Cardiac fibroblast (primary cell): ENCODE data around the gene FADS6.

Source experiments
- DNase-seq, 2 donors: peaks; one replicate each; pipeline versions ENCODE4 v3.0.0 to v3.0.0-alpha.2; 2010; ENCODE audit warnings: low read depth in 2 of 2
- H3K4me3 ChIP-seq, 2 donors: replicated peaks in 1 of 2; 1 replicate in 1 of 2; 2 replicates in 1 of 2; pipeline ENCODE4 v1.5.1; 2011; ENCODE audit warnings: low read depth in 2 of 2, low read length in 2 of 2, mild to moderate bottlenecking in 2 of 2, moderate library complexity in 1 of 2
- CTCF ChIP-seq: IDR thresholded peaks from one replicate; pipeline ENCODE4 v1.5.1; 2011; ENCODE audit warnings: low read depth, mild to moderate bottlenecking, low read length, inconsistent platforms

Gene FADS6

GRCh38 chr17:74877592-74878548 is 15.6 kb downstream of the FADS6 start:
- DNase-seq: peak; percentile 55 to 71
- no peak for TF ChIP-seq CTCF
- H3K4me3 ChIP-seq: no peak overlapping the region

- no peak for TF ChIP-seq CTCF
- H3K4me3 ChIP-seq: no peak overlapping the region
- DNase-seq: no peak
These were observed 17.3 kb downstream of the FADS6 start for GRCh38 chr17:74875977-74876593.

- no peak for DNase-seq
- no peak overlapping the region for H3K4me3 ChIP-seq
- TF ChIP-seq CTCF: no peak
These were observed 18.1 kb downstream of the FADS6 start for GRCh38 chr17:74875155-74875976.

- no peak overlapping the region for H3K4me3 ChIP-seq
- no peak for TF ChIP-seq CTCF
These were observed 18.8 kb downstream of the FADS6 start for GRCh38 chr17:74874615-74875037.

DNA sequence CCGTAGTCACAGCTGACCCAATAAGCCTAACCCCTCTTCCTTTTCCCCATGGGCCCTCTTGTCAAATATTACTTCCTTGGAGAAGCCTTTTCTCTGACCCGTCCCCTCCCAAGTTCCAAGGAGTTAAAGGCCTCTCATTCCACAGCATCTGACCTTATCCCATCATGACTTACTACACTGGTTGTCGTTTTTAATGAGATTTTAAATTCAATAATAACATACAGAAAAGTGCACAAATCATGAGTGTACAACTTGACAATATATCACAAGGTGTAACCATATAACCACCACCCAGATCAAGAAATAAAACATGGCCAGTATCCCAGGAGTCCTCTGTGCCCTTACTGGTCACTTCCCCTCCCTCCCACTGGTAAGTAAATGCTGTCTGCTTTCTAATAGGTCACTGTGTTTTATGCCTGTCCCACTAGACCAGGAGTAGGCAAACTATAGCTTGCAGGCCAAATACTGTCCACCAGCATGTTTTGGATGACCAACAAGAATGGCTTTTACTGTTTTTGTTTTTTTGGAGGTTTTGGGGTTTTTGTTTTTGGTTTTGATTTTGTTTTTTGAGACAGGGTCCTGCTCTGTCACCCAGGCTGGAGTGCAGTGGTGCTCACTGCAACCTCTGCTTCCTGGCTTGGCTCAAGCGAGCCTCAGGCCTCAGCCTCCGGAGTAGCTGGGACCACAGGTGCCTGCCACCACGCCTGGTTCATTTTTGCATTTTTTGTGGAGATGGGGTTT is 19.4 kb downstream of the FADS6 start:
- TF ChIP-seq CTCF: no peak
- DNase-seq: no peak
- H3K4me3 ChIP-seq: peak overlapping the region; percentile 66 to 82

More at GRCh38 chr17:74874615-74875037, 18.8 kb downstream of the FADS6 start:
- no peak for DNase-seq
